MM.1S (cell line): Measurements from ENCODE around the gene PRKRIP1.

Source experiments
- EZH2 ChIP-seq: fragments of 300-600 bp; sonication (generic); optimal IDR thresholded peaks from 2 replicates; pipeline ENCODE3; 2017; ENCODE audit warnings: low read depth, mild to moderate bottlenecking, antibody characterized with exemption, low read length, mixed read lengths
- TF ChIP-seq, protein P1 (sequence below): fragments of 300-600 bp; sonication (generic); IDR thresholded peaks from 2 replicates; pipeline ENCODE4 v1.5.1; 2016; ENCODE audit warnings: antibody characterized with exemption, low read length, mixed read lengths

GRCh38 chr7:102395873-102396709, at the start of gene PRKRIP1:
- TF ChIP-seq, protein P1, sequence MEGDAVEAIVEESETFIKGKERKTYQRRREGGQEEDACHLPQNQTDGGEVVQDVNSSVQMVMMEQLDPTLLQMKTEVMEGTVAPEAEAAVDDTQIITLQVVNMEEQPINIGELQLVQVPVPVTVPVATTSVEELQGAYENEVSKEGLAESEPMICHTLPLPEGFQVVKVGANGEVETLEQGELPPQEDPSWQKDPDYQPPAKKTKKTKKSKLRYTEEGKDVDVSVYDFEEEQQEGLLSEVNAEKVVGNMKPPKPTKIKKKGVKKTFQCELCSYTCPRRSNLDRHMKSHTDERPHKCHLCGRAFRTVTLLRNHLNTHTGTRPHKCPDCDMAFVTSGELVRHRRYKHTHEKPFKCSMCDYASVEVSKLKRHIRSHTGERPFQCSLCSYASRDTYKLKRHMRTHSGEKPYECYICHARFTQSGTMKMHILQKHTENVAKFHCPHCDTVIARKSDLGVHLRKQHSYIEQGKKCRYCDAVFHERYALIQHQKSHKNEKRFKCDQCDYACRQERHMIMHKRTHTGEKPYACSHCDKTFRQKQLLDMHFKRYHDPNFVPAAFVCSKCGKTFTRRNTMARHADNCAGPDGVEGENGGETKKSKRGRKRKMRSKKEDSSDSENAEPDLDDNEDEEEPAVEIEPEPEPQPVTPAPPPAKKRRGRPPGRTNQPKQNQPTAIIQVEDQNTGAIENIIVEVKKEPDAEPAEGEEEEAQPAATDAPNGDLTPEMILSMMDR = no peak
- TF ChIP-seq EZH2 = no peak
